ENCODE results near the gene UBAP2.

UBAP2 gene

DNA sequence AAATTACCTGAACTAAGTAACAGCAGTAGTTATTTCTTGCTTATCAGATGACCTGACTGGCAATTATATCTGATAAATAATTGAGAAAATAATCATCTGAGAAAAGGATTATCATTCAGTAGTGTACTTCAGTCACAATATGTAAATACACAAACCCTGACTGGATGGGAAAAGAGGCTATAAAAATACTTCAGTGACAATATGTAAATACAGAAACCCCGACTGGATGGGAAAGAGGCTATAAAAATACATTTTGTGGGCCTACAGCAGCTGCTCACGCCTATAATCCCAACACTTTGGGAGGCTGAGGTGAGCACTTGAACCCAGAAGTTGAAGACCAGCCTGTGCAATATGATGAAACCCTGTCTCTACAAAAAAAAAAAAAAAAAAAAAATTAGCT is 11.1 kb downstream of the UBAP2 start:
- 0 out of 2 replicates have a peak overlapping the region, but pooled peaks have one; percentile 23 for H3K27ac ChIP-seq
- POLR2A ChIA-PET (ENCODE audit: low non-redundant PET) = no interaction called here
- CTCF ChIA-PET = interaction anchor here (0.6 to 0.7 kb wide), 2 partner anchors 48 to 81 kb away, joined by 3 to 4 read pairs; no protein-coding TSS in a partner anchor
- DNase-seq (ENCODE audit: low spot score) = no peak
- TF ChIP-seq, protein P1, sequence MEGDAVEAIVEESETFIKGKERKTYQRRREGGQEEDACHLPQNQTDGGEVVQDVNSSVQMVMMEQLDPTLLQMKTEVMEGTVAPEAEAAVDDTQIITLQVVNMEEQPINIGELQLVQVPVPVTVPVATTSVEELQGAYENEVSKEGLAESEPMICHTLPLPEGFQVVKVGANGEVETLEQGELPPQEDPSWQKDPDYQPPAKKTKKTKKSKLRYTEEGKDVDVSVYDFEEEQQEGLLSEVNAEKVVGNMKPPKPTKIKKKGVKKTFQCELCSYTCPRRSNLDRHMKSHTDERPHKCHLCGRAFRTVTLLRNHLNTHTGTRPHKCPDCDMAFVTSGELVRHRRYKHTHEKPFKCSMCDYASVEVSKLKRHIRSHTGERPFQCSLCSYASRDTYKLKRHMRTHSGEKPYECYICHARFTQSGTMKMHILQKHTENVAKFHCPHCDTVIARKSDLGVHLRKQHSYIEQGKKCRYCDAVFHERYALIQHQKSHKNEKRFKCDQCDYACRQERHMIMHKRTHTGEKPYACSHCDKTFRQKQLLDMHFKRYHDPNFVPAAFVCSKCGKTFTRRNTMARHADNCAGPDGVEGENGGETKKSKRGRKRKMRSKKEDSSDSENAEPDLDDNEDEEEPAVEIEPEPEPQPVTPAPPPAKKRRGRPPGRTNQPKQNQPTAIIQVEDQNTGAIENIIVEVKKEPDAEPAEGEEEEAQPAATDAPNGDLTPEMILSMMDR (conservative IDR thresholded peaks at IDR 0.05; ENCODE audit: low read depth) = no peak

DNA sequence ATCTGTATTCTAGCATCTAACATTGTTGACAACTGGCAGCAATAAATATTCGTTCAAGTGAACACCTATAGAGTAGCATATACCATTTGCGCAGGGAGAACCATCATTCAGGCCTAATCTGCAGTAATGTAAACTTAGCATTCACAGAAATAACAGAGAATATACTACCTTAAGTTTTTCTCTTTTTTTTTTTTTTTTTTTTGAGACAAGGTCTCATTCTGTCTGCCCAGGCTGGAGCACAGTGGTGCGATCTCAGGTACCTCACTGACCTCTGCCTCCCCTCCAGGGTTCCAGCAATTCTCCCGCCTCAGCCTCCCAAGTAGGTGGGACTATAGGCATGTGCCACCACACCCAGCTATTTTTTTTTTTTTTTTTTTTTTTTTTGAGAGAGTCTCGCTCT is 12.1 kb downstream of the UBAP2 start:
- 0 out of 2 replicates have a peak overlapping the region, but pooled peaks have one; percentile 1 for H3K27ac ChIP-seq
- no peak for DNase-seq (ENCODE audit: low spot score)
- CTCF ChIA-PET = no interaction called here
- TF ChIP-seq, protein P1 (conservative IDR thresholded peaks at IDR 0.05; ENCODE audit: low read depth) = no peak
- POLR2A ChIA-PET (ENCODE audit: low non-redundant PET) = no interaction called here

DNA sequence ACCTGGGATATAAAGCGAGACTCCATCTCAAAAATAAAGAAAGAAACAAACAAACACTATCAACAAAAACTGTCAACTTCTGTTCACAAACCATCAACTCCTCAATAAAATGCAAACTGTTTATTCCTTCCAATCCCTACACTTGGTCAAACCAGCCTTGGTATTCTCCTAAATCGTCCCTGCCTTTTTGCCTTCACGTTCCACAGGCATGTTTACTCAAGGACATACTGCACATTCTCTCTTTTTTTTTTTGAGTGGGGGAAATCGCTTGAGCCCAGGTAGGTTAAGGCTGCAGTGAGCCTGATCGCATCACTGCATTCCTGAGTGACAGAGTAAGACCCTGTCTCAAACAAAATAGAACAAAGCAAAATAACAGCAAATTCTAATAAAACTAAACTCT is 13.0 kb downstream of the UBAP2 start:
- POLR2A ChIA-PET (ENCODE audit: low non-redundant PET) = no interaction called here
- no peak for DNase-seq (ENCODE audit: low spot score)
- H3K27ac ChIP-seq = no peak overlapping the region
- CTCF ChIA-PET = no interaction called here
- TF ChIP-seq, protein P1 (conservative IDR thresholded peaks at IDR 0.05; ENCODE audit: low read depth) = no peak

DNA sequence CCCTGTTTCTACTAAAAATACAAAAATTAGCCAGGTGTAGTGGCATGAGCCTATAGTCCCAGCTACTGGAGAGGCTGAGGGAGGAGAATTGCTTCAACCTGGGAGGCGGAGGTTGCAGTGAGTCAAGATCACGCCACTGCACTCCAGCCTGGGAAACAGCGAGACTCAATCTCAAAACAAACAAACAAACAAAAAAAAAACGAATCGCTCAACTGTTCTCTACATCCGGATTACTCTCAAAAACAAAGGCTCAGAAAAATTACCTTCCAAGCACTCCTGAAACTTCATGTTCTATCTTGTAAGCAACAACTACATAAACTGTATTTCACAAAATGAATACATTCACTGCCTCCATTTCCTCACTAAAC is 14.0 kb downstream of the UBAP2 start:
- peak overlapping the region; percentile 12; the same call in 1 of the 2 replicates for H3K27ac ChIP-seq
- TF ChIP-seq, protein P1 (conservative IDR thresholded peaks at IDR 0.05; ENCODE audit: low read depth) = no peak
- POLR2A ChIA-PET (ENCODE audit: low non-redundant PET) = interaction anchor here (0.7 kb wide), 1 partner anchor 49 kb away, joined by 4 read pairs; no protein-coding TSS in a partner anchor
- CTCF ChIA-PET = no interaction called here
- no peak for DNase-seq (ENCODE audit: low spot score)

DNA sequence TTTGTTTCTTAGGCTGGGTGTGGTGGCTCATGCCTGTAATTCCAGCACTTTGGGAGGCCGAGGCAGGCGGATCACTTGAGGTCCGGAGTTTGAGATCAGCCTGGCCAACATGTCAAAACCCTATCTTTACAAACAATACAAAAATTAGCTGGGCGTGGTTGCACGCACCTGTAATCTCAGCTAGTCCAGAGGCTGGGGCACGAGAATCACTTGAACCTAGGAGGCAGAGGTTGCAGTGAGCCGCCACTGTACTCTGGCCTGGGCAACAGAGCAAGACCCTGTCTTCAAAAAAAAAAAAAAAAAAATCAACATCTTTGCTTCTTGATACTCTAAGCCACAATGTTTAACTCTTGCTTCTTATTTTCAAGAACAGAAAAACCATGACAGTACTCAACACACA is 16.1 kb downstream of the UBAP2 start:
- TF ChIP-seq, protein P1 (conservative IDR thresholded peaks at IDR 0.05; ENCODE audit: low read depth) = no peak
- CTCF ChIA-PET = interaction anchor here (0.9 kb wide), 1 partner anchor 11 kb away, joined by 5 read pairs; no protein-coding TSS in a partner anchor
- POLR2A ChIA-PET (ENCODE audit: low non-redundant PET) = no interaction called here

DNA sequence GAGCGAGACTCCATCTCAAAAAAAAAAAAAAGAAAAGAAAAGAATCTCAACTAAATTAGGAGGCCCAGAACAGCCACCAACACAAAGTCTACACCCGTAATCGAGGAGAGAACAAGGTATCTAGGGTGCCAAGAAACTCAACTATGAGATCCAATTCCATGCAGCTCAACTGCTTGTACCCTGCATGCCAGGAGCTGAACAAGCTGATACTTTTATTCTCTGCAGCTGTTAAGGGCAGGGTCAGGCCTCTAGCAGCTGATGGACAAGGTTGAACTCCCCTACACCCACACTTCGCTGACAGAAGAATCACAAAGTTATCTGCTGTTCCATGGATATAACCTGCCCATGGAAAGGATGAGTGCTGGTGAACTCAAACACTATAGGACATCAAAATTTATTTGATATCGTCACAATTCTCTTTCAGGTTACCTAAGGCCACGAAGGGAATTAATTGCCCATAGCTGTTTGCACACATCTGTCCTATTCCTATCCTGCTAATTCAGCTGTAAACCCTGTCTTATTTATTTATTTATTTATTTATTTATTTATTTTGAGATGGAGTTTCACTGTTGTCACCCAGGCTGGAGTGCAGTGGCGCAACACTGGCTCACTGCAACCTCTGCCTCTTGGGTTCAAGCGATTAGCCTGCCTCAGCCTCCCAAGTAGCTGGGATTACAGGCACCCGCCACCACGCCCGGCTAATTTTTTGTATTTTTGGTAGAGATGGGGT is 20.7 kb downstream of the UBAP2 start:
- DNase-seq (ENCODE audit: low spot score) = no peak
- no peak overlapping the region for H3K27ac ChIP-seq
- ChIA-PET CTCF (interaction anchor here (0.7 to 0.8 kb wide), 2 partner anchors 45 to 237 kb away, joined by 6 read pairs; no protein-coding TSS in a partner anchor), POLR2A (ENCODE audit: low non-redundant PET) (no interaction called here)
- TF ChIP-seq, protein P1 (conservative IDR thresholded peaks at IDR 0.05; ENCODE audit: low read depth) = no peak

More for the DNA sequence above, 16.1 kb downstream of the UBAP2 start:
- DNase-seq (ENCODE audit: low spot score) = no peak
- no peak overlapping the region for H3K27ac ChIP-seq

Measured in RWPE1 (cell line).